ENCODE data around the gene HSD3B2.

- TF ChIP-seq, protein P1, sequence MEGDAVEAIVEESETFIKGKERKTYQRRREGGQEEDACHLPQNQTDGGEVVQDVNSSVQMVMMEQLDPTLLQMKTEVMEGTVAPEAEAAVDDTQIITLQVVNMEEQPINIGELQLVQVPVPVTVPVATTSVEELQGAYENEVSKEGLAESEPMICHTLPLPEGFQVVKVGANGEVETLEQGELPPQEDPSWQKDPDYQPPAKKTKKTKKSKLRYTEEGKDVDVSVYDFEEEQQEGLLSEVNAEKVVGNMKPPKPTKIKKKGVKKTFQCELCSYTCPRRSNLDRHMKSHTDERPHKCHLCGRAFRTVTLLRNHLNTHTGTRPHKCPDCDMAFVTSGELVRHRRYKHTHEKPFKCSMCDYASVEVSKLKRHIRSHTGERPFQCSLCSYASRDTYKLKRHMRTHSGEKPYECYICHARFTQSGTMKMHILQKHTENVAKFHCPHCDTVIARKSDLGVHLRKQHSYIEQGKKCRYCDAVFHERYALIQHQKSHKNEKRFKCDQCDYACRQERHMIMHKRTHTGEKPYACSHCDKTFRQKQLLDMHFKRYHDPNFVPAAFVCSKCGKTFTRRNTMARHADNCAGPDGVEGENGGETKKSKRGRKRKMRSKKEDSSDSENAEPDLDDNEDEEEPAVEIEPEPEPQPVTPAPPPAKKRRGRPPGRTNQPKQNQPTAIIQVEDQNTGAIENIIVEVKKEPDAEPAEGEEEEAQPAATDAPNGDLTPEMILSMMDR (IDR thresholded peaks at IDR 0.05): peak in 1 of 6 experiments; percentile 20
- TF ChIP-seq POLR2A (IDR thresholded peaks at IDR 0.05): no peak
Observed at GRCh38 chr1:119372503-119373086, 42.4 kb upstream of the HSD3B2 start.
